Loucy (cell line): ENCODE data around the gene FAM107B.

ENCODE experiments used
- EZH2phosphoT487 ChIP-seq: fragments of 200-600 bp; IDR thresholded peaks from 2 replicates; pipeline ENCODE4 v1.6.1; 2018; ENCODE audit warnings: antibody characterized with exemption, mild to moderate bottlenecking, moderate library complexity, borderline replicate concordance
- TF ChIP-seq, protein P1 (sequence below): fragments of 200-600 bp; sonication (generic); conservative IDR thresholded peaks from 2 replicates; pipeline ENCODE4 v1.5.1; 2014; ENCODE audit warnings: mild to moderate bottlenecking, antibody characterized with exemption, low read length

DNA sequence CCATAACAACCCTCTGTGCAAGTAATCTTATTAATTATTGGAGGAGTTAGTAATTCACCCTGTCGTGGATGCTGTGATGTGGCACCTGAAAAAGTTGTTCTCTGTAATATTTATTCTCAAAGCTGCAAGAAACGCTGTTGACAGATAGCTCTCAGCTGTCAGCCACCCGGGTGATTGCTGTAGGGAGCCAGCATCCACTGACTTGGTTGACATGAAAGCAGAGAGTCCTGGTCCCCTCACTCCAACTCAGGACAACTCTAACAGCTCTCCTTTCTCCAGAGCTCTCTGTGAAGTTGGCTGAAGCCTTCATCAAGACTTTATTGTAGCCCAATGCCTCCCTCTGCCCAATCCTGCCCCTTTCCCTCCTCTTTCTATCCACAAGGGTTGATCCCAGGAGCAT is 98.0 kb downstream of the FAM107B start:
- TF ChIP-seq, protein P1, sequence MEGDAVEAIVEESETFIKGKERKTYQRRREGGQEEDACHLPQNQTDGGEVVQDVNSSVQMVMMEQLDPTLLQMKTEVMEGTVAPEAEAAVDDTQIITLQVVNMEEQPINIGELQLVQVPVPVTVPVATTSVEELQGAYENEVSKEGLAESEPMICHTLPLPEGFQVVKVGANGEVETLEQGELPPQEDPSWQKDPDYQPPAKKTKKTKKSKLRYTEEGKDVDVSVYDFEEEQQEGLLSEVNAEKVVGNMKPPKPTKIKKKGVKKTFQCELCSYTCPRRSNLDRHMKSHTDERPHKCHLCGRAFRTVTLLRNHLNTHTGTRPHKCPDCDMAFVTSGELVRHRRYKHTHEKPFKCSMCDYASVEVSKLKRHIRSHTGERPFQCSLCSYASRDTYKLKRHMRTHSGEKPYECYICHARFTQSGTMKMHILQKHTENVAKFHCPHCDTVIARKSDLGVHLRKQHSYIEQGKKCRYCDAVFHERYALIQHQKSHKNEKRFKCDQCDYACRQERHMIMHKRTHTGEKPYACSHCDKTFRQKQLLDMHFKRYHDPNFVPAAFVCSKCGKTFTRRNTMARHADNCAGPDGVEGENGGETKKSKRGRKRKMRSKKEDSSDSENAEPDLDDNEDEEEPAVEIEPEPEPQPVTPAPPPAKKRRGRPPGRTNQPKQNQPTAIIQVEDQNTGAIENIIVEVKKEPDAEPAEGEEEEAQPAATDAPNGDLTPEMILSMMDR = no peak
- no peak for TF ChIP-seq EZH2phosphoT487
